Stimulated activated naive CD8-positive, alpha-beta T cell treated with anti-CD3 and anti-CD28 coated beads, Interleukin-15, amount 100 ng/mL, for 72 hours (primary cell): Measurements from ENCODE around the gene PTGES3.

ENCODE experiments used
- ATAC-seq: fragments of 150-1000 bp; cut with Tn5 transposase; 2 replicates; pipeline ENCODE4 v1.10.0; 2021; ENCODE audit warnings: mild to moderate bottlenecking, moderate library complexity
- DNase-seq, 2 donors: peaks; one replicate each; pipeline ENCODE4 v3.0.0; 2021 to 2022
- H3K27ac Mint-ChIP-seq, 2 donors: one replicate each; pipeline ENCODE4 v1.8.0; 2022; ENCODE audit warnings: mild to moderate bottlenecking in 2 of 2, mixed read lengths in 2 of 2, moderate library complexity in 2 of 2
- H3K27me3 Mint-ChIP-seq: one replicate; pipeline ENCODE4 v1.8.0; 2022; ENCODE audit warnings: mixed read lengths
- H3K4me1 Mint-ChIP-seq: one replicate; pipeline ENCODE4 v1.8.0; 2022; ENCODE audit warnings: mild to moderate bottlenecking, mixed read lengths
- H3K4me3 Mint-ChIP-seq, 2 donors: one replicate each; pipeline ENCODE4 v1.8.0; 2022; ENCODE audit warnings: mild to moderate bottlenecking in 2 of 2, mixed read lengths in 2 of 2, moderate library complexity in 1 of 2
- H3K9me3 Mint-ChIP-seq, 2 donors: one replicate each; pipeline ENCODE4 v1.8.0; 2022; ENCODE audit warnings: mixed read lengths in 2 of 2

The PTGES3 gene

DNA sequence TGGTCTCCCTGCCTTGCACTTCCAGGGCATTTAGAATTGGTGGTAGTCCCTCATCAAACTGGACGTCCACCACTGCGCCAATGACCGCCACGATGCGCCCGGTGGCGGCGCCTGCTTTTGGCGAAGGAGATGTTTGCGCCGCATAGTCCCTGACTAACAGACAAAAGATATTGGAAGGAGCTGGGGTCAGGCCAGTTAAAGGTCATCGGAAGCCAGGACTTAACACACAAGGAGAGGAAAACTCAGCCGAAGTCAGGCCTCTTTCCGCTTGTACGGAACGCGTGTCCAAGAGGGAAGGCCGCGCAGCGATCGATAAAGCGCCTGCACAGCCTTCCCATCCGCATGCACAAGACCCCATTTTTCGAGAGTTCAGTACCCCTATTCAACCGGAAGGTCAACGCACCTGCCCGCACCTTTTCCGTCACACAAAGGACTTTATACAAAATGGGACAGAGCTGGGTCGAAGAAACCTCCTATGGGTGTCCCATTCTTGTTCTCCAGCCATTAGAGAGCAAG lies 42.8 kb downstream of the PTGES3 start:
- DNase-seq (no peak), ATAC-seq (no peak)
- H3K4me3 Mint-ChIP-seq, result peak overlapping the region; percentile 94 to 96
- H3K27ac Mint-ChIP-seq, result peak overlapping the region; percentile 99
- H3K4me1 Mint-ChIP-seq, result peaks cover 44% of the 10 kb centered on the region
- no peaks in the 10 kb centered on the region for H3K9me3 Mint-ChIP-seq
- no peaks in the 10 kb centered on the region for H3K27me3 Mint-ChIP-seq

DNA sequence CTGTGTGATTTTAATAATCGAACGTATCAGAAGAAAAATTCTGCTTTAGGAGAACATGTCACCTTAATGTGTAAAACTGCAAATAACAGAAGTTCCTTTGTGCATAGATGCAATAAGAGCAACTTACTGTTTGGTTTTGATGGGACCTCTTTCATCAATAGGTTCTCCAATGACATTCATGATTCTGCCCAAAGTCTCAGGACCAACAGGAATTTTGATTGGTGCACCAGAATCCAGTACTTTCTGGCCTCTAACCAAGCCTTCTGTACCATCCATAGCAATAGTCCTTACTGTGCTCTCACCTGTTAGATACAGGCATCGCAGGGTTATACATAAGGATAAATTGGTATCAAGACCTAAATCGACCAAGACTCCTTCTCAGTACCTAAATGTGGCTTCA lies 43.4 kb downstream of the PTGES3 start:
- Mint-ChIP-seq H3K4me1 (peaks cover 50% of the 10 kb centered on the region), H3K27ac (peak overlapping the region; percentile 99), H3K9me3 (no peaks in the 10 kb centered on the region), H3K27me3 (no peaks in the 10 kb centered on the region), H3K4me3 (peak overlapping the region; percentile 94 to 96)
- no peak for DNase-seq
- ATAC-seq, result no peak

DNA sequence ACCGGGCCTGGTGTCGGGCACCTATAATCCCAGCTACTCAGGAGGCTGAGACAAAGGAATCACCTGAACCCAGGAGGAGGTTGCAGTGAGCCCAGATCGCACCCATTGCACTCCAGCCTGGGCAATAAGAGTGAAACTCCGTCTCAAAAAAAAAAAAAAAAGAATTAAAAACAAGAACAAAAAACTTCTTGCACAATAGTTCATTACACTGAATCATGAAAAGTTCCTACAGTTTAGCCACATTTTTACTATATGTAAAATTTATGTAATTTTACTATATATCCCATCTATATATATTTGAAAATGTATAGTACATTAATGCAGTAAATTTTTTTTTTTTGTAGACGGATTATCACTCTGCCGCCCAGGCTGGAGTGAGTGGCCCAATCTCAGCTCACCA lies 46.9 kb downstream of the PTGES3 start:
- no peak for ATAC-seq
- H3K27ac Mint-ChIP-seq, result no peak overlapping the region
- H3K4me3 Mint-ChIP-seq, result no peak overlapping the region
- no peaks in the 10 kb centered on the region for H3K9me3 Mint-ChIP-seq
- H3K4me1 Mint-ChIP-seq, result peaks cover 67% of the 10 kb centered on the region
- DNase-seq, result no peak
- no peaks in the 10 kb centered on the region for H3K27me3 Mint-ChIP-seq

DNA sequence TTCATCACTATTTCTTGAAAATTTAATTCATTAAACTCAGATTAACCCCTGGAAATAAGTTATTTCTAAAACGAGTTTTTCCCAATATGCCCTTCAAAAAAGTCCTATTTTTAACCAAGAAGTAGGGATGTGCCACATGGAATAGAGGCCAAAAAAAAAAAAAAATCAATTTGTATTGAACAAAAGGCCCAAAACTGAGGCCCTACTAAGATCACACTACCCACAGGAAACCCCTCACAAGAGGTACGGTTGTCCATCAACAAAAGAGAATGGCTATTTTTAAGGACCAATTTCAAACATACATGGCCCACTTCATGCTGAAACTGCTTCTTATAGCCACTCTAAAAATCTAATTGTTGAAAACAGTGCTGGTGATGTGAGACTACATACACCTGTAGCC lies 50.5 kb downstream of the PTGES3 start:
- peaks cover 67% of the 10 kb centered on the region for H3K4me1 Mint-ChIP-seq
- H3K27ac Mint-ChIP-seq, result no peak overlapping the region
- no peaks in the 10 kb centered on the region for H3K9me3 Mint-ChIP-seq
- ATAC-seq (no peak), DNase-seq (no peak)
- H3K4me3 Mint-ChIP-seq, result peak overlapping the region in 1 of 2 donors; percentile 18
- H3K27me3 Mint-ChIP-seq, result no peaks in the 10 kb centered on the region

DNA sequence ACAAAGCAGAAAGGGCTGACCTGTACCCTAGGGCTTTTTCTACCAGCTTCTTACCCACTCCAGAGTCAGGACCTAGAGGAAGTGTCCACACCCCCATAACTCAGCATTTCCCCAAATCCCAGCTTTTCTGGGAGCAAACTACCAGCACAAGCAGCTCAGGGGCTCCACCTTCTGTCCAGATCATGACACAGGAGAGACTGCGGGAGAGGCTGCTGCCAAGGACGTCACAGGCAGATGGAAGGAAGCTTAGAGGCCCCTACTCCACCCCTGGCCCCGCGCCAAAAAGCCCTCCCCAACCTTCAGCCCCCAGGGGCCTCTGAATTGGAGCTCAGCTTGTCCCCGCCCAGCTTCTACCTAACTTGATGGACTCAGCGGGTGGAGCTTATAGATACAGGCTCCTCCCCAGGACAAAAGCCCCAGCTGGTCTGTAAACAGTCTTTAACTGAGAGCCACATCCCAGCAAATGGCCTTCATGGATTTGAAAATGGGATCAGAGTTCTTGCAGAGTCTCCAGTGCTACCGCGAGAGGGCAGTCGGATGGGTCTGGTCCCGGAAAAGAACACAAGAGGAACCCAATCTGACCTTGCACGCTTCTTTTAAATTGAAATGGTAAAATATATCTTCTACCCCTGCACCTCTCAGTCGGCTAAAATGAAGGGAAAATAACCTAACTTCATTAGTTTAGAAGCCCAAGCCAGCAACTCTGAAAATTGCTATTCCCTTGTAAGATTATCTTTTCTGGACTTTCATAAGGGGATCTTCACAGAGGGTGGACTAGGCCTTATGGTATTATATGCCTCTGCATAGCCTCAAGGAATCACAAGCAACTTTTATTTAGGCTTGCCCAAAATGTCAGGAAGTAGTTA lies 51.2 kb downstream of the PTGES3 start:
- DNase-seq, result peak; percentile 97 to 98
- H3K27me3 Mint-ChIP-seq, result no peaks in the 10 kb centered on the region
- peak; percentile 80 for ATAC-seq
- H3K4me3 Mint-ChIP-seq, result peak overlapping the region; percentile 92 to 94
- peak overlapping the region; percentile 91 to 92 for H3K27ac Mint-ChIP-seq
- H3K4me1 Mint-ChIP-seq, result peaks cover 67% of the 10 kb centered on the region
- H3K9me3 Mint-ChIP-seq, result no peaks in the 10 kb centered on the region

DNA sequence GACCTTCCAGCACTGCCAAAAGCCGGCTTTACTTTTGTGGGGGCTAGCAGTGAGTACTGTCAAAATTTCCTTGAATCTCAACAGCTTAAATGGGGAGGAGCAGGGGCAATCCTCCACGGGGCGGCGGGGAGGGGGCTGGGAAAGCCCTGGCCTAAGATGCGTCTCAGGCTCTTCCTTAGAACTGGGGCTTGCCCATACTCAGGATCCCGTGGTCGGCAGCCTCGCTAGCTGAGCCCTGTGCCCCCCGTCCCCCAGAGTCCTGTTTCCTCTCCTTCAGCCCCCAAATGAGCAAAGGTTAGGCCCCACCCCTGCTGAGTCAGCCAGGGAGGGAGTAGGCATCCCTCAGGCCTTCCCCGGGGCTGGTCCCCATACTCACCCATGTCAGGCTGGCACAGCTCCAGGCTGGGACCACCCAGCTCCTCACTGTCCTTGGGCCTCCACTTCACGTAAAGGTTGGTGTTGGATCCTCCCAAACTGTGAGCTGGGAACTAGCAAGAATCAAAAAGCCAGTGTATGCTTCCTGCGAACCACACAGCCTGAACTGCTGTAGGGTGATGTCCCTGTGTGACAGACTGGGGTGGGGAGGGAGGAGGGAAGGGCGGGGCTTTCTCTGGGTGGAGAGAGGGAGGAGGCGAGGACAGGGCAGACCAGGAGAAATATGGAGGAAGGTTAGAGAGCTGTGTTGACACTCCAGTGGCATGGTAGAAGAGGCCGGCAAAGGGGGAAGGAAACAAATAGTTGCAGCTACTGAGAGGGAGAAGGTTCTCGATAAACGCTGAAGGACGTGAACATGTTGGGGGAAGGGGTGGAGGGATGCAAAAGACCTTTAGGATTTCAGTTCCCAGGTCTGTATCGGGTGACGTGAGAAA lies 52.0 kb downstream of the PTGES3 start:
- DNase-seq (peak; percentile 82 to 83), ATAC-seq (peak; percentile 83)
- H3K4me3 Mint-ChIP-seq, result peak overlapping the region; percentile 92 to 94
- H3K4me1 Mint-ChIP-seq, result peaks cover 70% of the 10 kb centered on the region
- no peaks in the 10 kb centered on the region for H3K27me3 Mint-ChIP-seq
- H3K9me3 Mint-ChIP-seq, result no peaks in the 10 kb centered on the region
- peak overlapping the region; percentile 91 to 92 for H3K27ac Mint-ChIP-seq

DNA sequence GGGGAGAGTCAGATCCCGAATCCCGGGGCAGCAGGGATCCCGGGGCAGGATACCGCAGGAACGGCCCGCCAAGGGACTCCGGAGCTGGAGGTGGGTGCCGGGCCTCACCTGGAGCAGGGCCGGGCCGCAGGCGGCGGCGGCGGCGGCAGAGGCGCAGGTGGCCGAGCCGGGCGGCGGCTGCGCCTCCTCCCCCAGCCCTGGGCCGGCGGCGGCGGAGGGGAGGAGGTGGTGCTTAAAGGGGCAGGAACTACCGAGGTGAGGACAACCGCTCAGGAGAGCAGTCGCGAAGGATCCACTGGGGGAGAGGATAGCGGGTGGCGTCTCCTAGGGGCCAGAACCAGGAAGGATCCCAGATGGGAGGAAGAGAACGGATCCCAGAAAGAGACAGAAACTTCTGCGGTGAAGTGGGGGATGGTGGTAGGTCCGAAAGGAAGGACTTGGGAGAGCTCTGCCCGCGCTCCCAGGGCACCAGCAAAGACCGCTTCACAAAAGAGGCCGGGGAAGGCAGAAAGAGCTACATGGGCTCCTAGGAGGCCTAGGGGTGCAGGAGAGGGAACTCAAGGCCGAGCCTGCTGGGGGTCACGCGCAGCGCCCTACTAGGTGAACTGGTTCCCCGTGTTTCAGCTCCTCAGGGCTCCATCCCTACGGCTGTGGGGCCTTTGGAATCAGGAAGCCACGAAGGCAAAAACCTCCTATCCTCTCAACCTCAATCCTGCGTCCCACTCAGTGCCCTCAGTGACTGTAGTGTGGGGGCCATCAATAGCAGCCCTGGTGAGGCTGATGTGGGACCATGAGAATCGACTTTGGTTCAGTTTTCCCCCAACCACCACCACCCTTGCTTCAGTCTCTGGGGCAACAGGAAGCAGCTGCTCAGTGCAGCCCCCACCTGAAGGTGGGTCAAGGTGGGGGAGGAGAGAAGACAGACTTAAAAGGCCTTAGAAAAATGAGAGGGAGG lies 53.0 kb downstream of the PTGES3 start:
- peak; percentile 75 to 77 for DNase-seq
- peak; percentile 47 for ATAC-seq
- Mint-ChIP-seq H3K4me3 (peak overlapping the region; percentile 92 to 94), H3K9me3 (no peaks in the 10 kb centered on the region), H3K27me3 (no peaks in the 10 kb centered on the region), H3K27ac (peak overlapping the region; percentile 91 to 93), H3K4me1 (peaks cover 73% of the 10 kb centered on the region)

DNA sequence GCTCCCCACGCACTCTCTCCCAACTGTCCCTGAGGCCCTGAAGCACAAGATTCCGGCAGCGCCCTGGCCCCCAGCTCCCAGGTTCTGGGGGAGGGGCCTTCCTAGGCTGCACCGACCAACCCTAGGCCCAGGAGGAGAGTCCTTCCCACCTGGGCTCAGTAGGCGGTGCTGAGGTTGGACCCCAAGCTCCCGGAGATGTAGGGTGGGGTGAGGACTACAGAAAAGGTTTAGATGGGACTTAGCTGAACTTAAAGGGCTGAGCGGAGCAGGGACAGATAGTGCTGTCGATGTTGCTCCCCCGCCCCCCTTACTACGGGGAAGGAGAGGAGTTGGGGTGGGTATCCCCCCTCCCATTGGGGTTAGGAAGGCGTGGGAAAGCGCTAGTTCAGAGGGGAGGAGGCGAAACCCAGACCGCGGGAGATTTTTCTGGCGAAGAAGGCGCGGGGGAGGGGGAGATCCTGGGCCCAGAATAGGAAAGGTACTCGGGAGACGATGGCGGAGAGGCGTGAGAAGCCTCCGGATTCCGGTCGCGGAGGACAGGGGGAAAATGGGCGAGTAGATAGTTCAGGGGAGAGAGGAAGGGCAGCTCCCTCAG lies 53.7 kb downstream of the PTGES3 start:
- peaks cover 68% of the 10 kb centered on the region for H3K4me1 Mint-ChIP-seq
- peak overlapping the region; percentile 74 to 93 for H3K27ac Mint-ChIP-seq
- H3K4me3 Mint-ChIP-seq, result peak overlapping the region; percentile 92 to 94
- H3K27me3 Mint-ChIP-seq, result no peaks in the 10 kb centered on the region
- ATAC-seq (no peak), DNase-seq (peak in 1 of 2 donors; percentile 45)
- H3K9me3 Mint-ChIP-seq, result no peaks in the 10 kb centered on the region

DNA sequence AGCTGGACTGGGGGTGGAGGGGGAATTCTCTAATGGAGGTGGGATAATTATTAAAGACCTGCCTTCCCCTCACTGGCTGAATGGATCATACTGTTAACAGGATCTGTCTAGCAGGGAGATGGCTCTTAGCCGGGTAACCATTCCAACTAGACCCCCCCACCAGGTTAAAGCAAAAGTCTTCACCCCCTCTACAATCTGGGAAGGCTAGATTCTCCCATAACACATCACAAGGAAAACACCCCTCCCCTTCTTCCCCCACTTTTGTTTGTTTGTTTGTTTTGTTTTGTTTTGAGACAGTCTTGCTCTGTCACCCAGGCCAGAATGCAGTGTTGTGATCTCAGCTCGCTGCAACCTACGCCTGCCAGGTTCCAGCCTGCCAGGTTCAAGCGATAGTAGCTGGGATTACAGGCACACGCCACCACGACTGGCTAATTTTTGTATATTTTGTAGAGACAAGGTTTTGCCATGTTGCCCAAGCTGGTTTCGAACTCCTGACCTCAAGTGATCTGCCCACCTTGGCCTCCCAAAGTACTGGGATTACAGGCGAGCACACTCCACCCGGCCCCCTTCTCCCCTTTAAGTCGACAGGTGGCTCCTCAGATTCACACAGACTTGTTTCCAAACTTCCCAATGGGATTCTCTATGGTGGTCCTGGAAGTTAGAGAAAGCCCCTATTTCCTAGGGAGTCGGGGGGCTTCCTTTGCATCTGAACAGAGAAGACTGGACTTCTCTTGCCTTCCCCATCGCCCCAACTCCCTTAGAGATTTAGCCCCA lies 54.4 kb downstream of the PTGES3 start:
- Mint-ChIP-seq H3K4me3 (peak overlapping the region; percentile 92 to 94), H3K4me1 (peaks cover 70% of the 10 kb centered on the region), H3K9me3 (no peaks in the 10 kb centered on the region), H3K27me3 (no peaks in the 10 kb centered on the region), H3K27ac (peak overlapping the region in 1 of 2 donors; percentile 93)
- DNase-seq (no peak), ATAC-seq (no peak)

DNA sequence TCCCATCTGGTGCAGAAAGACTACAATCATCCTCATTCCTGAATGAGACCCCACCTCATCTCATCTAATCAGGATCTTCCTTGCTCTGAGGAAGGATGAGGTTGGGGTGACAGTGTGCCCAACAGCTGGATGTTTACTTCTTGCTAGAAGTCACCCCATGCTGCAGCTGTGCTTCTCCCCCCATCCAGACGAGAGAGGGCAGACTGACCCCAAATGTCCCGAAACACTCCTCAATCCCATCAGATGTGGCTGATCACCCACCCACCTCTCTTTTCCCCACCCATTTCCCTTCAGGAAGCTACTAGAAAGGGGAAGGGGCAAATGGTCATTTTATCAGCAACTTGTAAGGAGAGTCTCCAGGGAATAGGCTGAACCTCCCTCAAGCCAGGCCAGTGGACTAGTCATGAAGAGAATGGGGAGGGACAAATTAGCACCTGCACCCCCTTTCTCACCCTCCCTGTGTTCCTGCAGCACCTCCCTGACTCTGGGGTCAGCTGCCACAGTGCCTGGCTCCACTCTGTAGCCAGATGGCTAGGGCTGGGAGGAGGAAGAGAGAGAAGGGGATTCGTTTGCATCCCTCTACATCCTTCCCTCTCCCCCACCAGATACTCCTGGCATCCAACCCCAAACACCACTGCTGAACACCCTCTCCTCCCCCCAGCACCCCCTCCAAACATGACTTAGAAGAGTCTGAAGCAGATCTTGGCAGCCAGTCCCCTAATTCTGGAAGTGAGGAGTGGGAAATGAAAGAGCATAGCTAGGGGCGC lies 55.2 kb downstream of the PTGES3 start:
- H3K27ac Mint-ChIP-seq, result peak overlapping the region in 1 of 2 donors; percentile 36
- H3K4me3 Mint-ChIP-seq, result peak overlapping the region; percentile 92 to 94
- DNase-seq (no peak), ATAC-seq (no peak)
- H3K27me3 Mint-ChIP-seq, result no peaks in the 10 kb centered on the region
- no peaks in the 10 kb centered on the region for H3K9me3 Mint-ChIP-seq
- H3K4me1 Mint-ChIP-seq, result peaks cover 70% of the 10 kb centered on the region

DNA sequence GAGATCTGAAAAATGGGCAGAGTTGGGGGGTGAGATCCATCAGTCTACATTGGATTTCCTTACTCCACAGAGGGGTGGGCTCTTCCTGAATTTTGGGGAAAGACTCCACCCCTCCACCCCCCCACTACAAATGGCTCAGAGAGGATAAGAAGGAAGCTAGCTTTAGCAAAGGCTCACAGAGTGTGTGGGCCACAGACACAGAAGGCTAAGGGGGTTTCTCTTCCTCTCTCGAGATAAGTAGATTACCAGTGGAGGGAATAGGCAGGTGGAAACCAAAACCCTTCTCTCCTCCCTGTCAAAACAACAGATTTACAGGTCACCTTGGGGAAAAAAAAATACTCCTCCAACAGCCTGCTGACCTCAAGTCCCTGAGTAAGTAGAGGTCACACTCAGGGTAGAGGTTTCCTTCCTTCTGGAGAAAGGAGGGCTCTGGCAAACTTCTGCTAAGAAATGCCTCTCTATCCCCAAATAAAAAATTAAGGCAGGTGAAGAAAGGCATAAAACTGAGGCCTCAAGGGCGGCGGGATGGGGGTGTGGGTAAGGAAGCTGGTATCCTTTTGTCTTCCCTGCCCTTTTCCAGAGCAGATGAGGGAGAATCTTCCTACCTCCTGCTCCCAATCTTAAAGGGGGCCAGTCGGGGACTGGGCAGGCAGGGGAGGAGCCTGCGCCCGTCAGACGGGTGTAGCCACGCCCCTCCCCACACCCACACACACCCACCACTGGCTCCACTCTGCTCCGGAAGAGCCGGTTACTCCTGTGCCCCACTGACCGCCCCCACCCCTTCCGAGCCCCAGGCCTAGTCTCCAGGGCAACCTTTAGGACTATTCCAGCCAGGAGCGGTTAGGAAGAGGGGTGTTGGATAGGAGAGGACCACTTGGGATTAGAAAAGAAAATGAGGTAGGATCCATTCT lies 56.0 kb downstream of the PTGES3 start:
- Mint-ChIP-seq H3K27me3 (no peaks in the 10 kb centered on the region), H3K4me1 (peaks cover 70% of the 10 kb centered on the region), H3K4me3 (peak overlapping the region; percentile 92 to 94), H3K27ac (peak overlapping the region in 1 of 2 donors; percentile 75), H3K9me3 (no peaks in the 10 kb centered on the region)
- no peak for ATAC-seq
- DNase-seq, result peak; percentile 47 to 60

DNA sequence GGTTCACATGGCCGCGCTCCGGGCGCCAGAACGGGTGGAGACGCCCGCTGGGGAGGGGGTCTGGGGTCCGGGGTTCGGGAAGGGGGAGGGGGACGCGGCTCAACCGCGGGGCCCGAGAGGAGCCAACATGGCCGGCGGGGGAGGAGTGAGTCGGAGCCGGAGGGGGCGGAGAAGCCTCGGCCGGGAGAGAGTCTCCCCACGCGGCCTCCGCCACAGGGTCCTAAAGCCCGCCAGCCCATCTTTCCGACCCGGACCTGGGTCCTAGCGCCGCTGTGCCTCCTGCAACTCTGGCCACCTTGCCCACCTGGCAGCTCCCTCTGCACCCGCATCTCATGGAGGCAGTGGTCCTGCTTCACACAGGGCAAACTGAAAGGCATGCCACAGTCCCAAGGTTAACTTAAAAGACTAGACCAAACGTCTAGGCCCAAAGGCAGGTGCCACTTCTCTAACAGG lies 57.9 kb downstream of the PTGES3 start, which contains the start of gene BAZ2A:
Gene BAZ2A (minus strand): TSS at position 147 of the 453 bp plus-strand sequence. CDS start 12,796 bp downstream, outside the sequence.
- H3K4me1 Mint-ChIP-seq, result peaks cover 79% of the 10 kb centered on the region
- H3K9me3 Mint-ChIP-seq, result no peaks in the 10 kb centered on the region
- peak within 1 kb of the TSS; percentile 92 to 94 for H3K4me3 Mint-ChIP-seq
- no peaks in the 10 kb centered on the region for H3K27me3 Mint-ChIP-seq
- DNase-seq, result peak; percentile 82 to 90
- peak within 1 kb of the TSS; percentile 95 to 99 for H3K27ac Mint-ChIP-seq
- ATAC-seq, result peak; percentile 81
